ENCODE measurements around the gene SECISBP2. TPM values are rescaled to one million over a fixed set of nuclear protein-coding genes. Genes with fewer than 3 reads are reported as not detected.

Gene SECISBP2
- total RNA-seq, 2 experiments from 2014 or later, result 40.4 to 42.5 TPM

DNA sequence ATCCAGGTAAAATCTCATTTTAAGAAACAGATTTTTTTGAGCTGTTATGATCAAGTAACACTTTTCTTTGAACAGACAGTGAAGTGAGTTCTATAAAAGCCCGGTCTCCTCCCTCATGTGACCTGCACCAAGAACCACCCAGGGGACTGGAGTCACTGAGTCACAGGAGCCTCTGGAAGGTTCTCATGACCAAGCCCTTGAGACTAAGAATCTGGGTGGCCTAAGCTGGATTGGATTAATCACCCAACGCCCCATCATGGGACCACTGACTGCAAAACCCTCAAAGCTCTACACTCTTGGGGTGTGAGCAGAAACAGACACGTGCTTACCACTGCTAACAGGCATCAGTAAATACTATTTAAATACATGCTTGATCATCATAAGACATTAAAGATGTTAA lies 48.4 kb downstream of the SECISBP2 start:
- H3K9me3 Mint-ChIP-seq, result no peaks in the 10 kb centered on the region
- intact Hi-C loops (cut with micrococcal nuclease), result no loop called here
- POLR2A ChIA-PET, result interaction anchor here (1.0 to 1.8 kb wide), 5 partner anchors 9 to 43 kb away, joined by 3 to 7 read pairs (median 5); no protein-coding TSS in a partner anchor
- no peak overlapping the region for H3K4me3 Mint-ChIP-seq
- no peaks in the 10 kb centered on the region for H3K27me3 Mint-ChIP-seq
- CTCF ChIA-PET, result interaction anchor here (1.0 to 1.2 kb wide), 2 partner anchors 9 to 182 kb away, joined by 3 read pairs; no protein-coding TSS in a partner anchor
- H3K4me1 Mint-ChIP-seq (ENCODE audit: low read depth), result peaks cover 9% of the 10 kb centered on the region
- H3K27ac Mint-ChIP-seq, result peak overlapping the region; percentile 43
- TF ChIP-seq, protein P1, sequence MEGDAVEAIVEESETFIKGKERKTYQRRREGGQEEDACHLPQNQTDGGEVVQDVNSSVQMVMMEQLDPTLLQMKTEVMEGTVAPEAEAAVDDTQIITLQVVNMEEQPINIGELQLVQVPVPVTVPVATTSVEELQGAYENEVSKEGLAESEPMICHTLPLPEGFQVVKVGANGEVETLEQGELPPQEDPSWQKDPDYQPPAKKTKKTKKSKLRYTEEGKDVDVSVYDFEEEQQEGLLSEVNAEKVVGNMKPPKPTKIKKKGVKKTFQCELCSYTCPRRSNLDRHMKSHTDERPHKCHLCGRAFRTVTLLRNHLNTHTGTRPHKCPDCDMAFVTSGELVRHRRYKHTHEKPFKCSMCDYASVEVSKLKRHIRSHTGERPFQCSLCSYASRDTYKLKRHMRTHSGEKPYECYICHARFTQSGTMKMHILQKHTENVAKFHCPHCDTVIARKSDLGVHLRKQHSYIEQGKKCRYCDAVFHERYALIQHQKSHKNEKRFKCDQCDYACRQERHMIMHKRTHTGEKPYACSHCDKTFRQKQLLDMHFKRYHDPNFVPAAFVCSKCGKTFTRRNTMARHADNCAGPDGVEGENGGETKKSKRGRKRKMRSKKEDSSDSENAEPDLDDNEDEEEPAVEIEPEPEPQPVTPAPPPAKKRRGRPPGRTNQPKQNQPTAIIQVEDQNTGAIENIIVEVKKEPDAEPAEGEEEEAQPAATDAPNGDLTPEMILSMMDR (IDR thresholded peaks at IDR 0.05), result no peak
- DNase-seq (no peak), ATAC-seq (peak; percentile 40)
- peaks cover 3% of the 10 kb centered on the region for H3K36me3 Mint-ChIP-seq (ENCODE audit: low read depth)

DNA sequence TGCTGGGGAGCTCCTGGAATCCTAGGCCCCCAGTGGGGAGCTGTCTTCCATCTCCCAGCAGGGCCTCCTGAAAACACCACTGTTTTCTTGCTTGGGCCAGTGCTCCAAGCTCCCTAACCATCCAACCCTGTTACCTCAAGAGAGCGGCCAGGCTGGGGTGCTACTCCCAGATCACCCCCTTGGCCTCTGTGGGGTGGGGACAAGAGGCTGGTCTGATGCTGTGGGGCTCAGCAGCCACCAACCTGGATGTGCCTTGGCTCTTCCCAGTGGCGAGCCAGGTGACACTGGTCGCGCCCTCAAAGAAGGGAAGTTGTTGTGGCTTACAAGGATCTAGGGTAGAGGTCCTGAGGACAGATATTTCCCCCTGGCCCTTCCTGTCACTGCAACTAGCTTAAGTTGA lies 49.0 kb downstream of the SECISBP2 start:
- Mint-ChIP-seq H3K27ac (no peak overlapping the region), H3K36me3 (ENCODE audit: low read depth) (peaks cover under 1% of the 10 kb centered on the region), H3K9me3 (no peaks in the 10 kb centered on the region), H3K4me3 (no peak overlapping the region), H3K27me3 (no peaks in the 10 kb centered on the region), H3K4me1 (ENCODE audit: low read depth) (peaks cover 11% of the 10 kb centered on the region)
- intact Hi-C loops (cut with micrococcal nuclease), result no loop called here
- TF ChIP-seq, protein P1 (IDR thresholded peaks at IDR 0.05), result no peak
- ChIA-PET POLR2A (interaction anchor here (0.9 to 1.8 kb wide), 5 partner anchors 9 to 43 kb away, joined by 4 to 7 read pairs (median 5); no protein-coding TSS in a partner anchor), CTCF (interaction anchor here (1.2 kb wide), 1 partner anchor 10 kb away, joined by 3 read pairs; no protein-coding TSS in a partner anchor)
- ATAC-seq, result no peak
- no peak for DNase-seq

DNA sequence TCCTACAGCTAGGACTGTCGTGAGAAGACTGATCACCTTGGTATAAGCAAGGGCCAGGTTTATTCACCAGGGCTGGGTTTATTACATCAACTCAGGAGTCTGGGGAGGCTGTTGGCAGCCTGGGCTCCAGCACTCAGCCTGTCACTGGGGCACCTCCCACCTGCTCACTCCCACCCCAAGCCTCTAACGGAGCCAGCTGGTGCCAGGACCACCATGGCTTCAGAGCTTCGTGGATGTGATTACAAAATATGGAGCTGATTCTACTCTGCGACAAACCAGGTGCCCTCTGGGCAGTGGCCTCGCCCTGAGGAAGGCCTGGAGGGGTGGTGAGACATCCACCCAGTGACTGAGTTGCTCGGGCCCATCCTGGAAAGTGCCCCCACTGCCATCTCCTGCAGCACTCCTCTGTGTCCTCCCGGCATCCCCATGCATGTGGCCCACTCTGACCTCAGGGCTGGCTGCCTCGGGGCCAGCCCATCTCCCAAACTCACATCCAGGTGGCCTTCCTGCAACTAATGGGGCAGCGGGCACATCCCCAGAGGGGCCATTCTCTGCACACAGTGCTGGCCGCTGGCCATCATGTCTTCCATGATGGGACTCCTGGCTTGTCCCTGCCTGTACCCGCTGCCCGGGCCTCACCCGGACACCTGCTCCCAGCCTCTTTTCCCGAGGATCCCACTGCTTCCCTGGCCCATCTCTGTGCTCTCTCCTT lies 49.6 kb downstream of the SECISBP2 start:
- no peak overlapping the region for H3K27ac Mint-ChIP-seq
- TF ChIP-seq, protein P1 (IDR thresholded peaks at IDR 0.05), result no peak
- intact Hi-C loops (cut with micrococcal nuclease), result no loop called here
- no peaks in the 10 kb centered on the region for H3K27me3 Mint-ChIP-seq
- H3K4me3 Mint-ChIP-seq, result no peak overlapping the region
- ChIA-PET POLR2A (interaction anchor here (0.6 to 1.8 kb wide), 5 partner anchors 7 to 42 kb away, joined by 3 to 7 read pairs (median 5); no protein-coding TSS in a partner anchor), CTCF (interaction anchor here (1.2 kb wide), 1 partner anchor 11 kb away, joined by 3 read pairs; no protein-coding TSS in a partner anchor)
- H3K36me3 Mint-ChIP-seq (ENCODE audit: low read depth), result no peaks in the 10 kb centered on the region
- H3K4me1 Mint-ChIP-seq (ENCODE audit: low read depth), result peaks cover 17% of the 10 kb centered on the region
- DNase-seq (no peak), ATAC-seq (no peak)
- H3K9me3 Mint-ChIP-seq, result no peaks in the 10 kb centered on the region

DNA sequence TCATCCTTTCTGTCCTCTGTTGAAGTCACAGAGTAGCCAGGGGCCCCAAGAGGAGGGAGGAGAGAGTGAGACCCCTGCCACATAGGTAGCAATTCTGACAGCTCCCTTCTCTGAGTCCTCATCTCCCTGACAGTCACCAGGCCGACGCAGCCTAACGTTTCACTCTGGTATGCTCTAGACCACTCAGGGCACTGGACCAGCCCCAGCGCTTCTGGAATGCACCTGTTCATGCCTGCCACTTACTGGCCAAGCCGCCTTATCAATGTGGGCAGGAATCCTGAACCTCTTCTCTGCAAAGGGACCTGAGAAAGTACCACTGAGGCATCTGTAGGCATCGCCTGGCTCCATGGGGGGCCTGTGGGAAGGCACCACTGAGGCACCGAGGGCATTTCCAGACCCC lies 50.2 kb downstream of the SECISBP2 start:
- TF ChIP-seq, protein P1 (IDR thresholded peaks at IDR 0.05), result no peak
- Mint-ChIP-seq H3K27ac (no peak overlapping the region), H3K9me3 (no peaks in the 10 kb centered on the region), H3K4me1 (ENCODE audit: low read depth) (peaks cover 22% of the 10 kb centered on the region), H3K4me3 (no peak overlapping the region), H3K27me3 (no peaks in the 10 kb centered on the region), H3K36me3 (ENCODE audit: low read depth) (no peaks in the 10 kb centered on the region)
- POLR2A ChIA-PET, result interaction anchor here (0.6 to 1.8 kb wide), 4 partner anchors 8 to 38 kb away, joined by 3 to 6 read pairs (median 4); no protein-coding TSS in a partner anchor
- intact Hi-C loops (cut with micrococcal nuclease), result no loop called here
- ATAC-seq, result no peak
- CTCF ChIA-PET, result no interaction called here
- no peak for DNase-seq

DNA sequence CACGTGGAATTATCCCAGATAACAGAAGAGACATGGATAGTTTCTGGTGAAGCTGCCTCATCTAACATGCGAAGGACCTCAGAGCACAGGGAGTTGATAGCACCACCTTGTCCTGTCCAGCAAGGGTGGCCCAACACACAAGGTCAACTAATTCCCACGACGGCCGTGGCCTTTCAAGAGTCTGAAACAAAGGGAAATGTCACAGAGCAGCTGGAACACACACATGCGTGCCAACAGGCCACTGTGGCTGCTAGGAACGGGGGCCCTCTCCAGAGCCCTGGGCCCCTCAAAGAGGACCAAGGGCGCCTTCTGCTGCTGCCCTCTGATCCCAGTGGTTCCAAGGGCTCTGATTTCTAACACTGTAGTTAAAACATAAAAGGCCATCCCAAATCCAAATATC lies 50.7 kb downstream of the SECISBP2 start:
- Mint-ChIP-seq H3K27me3 (no peaks in the 10 kb centered on the region), H3K27ac (no peak overlapping the region)

More for the DNA sequence above, 50.7 kb downstream of the SECISBP2 start:
- no peak for ATAC-seq
- DNase-seq, result no peak
- CTCF ChIA-PET, result no interaction called here
- TF ChIP-seq, protein P1 (IDR thresholded peaks at IDR 0.05), result no peak
- POLR2A ChIA-PET, result interaction anchor here (0.9 to 1.8 kb wide), 3 partner anchors 8 to 37 kb away, joined by 3 to 6 read pairs (median 4); no protein-coding TSS in a partner anchor
- Mint-ChIP-seq H3K4me3 (no peak overlapping the region), H3K9me3 (no peaks in the 10 kb centered on the region), H3K4me1 (ENCODE audit: low read depth) (peaks cover 24% of the 10 kb centered on the region), H3K36me3 (ENCODE audit: low read depth) (no peaks in the 10 kb centered on the region)
- intact Hi-C loops (cut with micrococcal nuclease), result no loop called here

Measured in activated CD8-positive, alpha-beta T cell treated with anti-CD3 and anti-CD28 coated beads for 36 hours (primary cell).